ENCODE data around the gene IKZF3.
"Not testable (repeated sequence)": the region's sequence is repeated elsewhere in the genome, so short reads cannot be mapped to it uniquely, and the experiment has no call there.

The IKZF3 gene

GRCh38 chr17:39716073-39716818 lies 147.9 kb downstream of the IKZF3 start:
- no peak for DNase-seq (ENCODE audit: low spot score)

DNA sequence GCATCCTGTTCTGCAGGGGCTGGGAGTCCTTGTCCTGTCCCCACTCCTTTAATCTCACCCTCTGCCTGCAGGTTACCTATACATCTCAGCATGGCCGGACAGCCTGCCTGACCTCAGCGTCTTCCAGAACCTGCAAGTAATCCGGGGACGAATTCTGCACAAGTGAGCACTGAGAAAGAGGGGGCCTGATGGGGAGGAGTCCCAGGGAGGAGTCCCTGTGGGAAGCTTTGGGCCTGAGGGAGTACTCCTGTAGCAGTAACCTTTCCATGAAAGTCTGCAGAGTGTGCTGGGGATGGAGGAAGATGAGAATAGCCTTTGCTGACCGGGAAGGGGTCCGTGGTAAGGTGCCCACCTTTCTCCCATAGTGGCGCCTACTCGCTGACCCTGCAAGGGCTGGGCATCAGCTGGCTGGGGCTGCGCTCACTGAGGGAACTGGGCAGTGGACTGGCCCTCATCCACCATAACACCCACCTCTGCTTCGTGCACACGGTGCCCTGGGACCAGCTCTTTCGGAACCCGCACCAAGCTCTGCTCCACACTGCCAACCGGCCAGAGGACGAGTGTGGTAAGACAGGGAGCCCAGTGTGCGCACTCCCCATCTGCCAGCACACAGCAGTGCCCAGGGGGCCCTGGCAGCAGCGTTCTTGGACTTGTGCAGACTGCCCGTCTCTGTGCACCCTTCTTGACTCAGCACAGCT lies 148.6 kb downstream of the IKZF3 start:
- DNase-seq (ENCODE audit: low spot score): no peak

GRCh38 chr17:39714234-39714633 lies 149.9 kb downstream of the IKZF3 start:
- no peak for DNase-seq (ENCODE audit: low spot score)

GRCh38 chr17:39711851-39712250 lies 152.3 kb downstream of the IKZF3 start:
- no peak for DNase-seq (ENCODE audit: low spot score)

DNA sequence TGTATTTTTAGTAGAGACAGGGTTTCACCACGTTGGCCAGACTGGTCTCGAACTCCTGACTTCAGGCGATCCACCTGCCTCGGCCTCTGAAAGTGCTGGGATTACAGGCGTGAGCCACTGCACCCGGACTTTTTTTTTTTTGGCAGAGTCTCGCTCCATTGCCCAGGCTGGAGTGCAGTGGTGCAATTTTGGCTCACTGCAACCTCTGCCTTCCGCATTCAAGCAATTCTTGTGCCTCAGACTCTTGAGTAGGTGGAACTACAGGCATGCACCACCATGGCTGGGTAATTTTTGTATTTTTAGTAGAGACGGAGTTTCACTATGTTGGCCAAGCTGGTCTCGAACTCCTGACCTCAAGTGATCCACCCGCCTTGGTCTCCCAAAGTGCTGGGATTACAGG lies 153.0 kb downstream of the IKZF3 start:
- DNase-seq (ENCODE audit: low spot score): not testable (repeated sequence)

DNA sequence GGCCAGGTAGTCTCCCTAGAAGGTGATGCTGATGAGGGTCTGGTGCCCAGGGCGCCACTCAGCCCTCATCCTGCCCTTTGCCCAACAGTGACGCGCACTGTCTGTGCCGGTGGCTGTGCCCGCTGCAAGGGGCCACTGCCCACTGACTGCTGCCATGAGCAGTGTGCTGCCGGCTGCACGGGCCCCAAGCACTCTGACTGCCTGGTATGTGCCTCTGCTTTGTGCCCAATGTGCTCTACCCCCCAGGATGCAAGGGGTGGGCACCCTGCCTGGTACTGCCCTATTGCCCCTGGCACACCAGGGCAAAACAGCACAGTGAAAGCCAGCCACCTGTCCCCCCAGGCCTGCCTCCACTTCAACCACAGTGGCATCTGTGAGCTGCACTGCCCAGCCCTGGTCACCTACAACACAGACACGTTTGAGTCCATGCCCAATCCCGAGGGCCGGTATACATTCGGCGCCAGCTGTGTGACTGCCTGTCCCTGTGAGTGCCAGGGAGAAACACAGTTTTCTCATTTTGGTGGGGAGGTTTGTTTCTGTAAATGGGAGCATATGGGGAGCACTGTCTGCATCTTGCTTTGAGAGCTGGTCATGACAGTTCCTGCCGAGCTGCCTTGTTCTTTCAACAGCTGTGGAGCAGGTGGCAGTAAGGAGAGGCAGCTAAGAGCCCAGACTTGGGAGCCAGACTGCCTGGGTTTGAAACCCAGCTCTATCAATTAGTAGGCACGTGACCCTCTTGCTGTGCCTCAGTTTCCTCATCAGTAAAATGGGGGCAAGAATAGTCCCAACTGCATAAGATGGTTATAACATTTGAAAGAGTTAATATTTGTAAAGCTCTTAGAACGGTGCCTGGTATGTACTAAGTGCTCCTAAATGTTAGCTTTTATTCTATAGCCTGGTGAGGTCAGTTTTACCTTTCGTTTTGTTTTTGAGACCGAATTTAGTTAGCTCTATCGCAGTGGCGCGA lies 153.8 kb downstream of the IKZF3 start:
- DNase-seq (ENCODE audit: low spot score): no peak

DNA sequence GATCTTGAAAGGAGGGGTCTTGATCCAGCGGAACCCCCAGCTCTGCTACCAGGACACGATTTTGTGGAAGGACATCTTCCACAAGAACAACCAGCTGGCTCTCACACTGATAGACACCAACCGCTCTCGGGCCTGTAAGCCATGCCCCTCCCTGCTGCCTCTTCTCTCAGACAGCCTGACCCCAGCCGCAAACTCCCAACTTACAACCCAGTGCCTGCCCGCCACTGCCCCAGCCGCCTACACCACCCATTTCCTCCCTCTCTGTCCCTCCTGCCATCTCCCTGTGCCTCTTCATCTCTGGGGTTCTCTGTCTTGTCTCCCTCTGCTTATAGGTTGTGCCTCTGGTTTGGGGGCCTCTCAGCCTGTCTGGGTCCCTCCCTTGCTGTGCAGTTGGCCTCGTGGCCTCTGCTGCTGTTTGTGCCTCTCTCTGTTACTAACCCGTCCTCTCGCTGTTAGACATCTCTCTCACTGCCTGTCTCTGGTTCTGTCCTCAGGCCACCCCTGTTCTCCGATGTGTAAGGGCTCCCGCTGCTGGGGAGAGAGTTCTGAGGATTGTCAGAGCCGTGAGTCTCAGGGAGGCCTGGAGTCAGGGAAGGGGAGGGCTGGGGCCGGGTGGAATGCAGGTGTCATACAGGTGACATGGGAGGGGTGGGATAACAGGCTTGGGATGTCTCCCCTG lies 154.7 kb downstream of the IKZF3 start:
- no peak for DNase-seq (ENCODE audit: low spot score)
